KMS-11 (cell line): ENCODE measurements around the gene DPP7.

Experiments used
- H2AFZ ChIP-seq: fragments of 200-600 bp; sonication (generic); 2 replicates; pipeline ENCODE4 v1.6.1; 2016; ENCODE audit warnings: antibody characterized with exemption, mixed run types, low read depth
- H3K27ac ChIP-seq: fragments of 200-600 bp; sonication (generic); 2 replicates; pipeline ENCODE4 v1.6.1; 2016; ENCODE audit warnings: mild to moderate bottlenecking, mixed run types
- H3K27me3 ChIP-seq: fragments of 200-600 bp; sonication (generic); 2 replicates; pipeline ENCODE4 v1.6.1; 2017; ENCODE audit warnings: mild to moderate bottlenecking, low read depth, mixed run types, moderate library complexity; ENCODE audit not compliant: insufficient read depth
- H3K36me3 ChIP-seq: fragments of 200-600 bp; sonication (generic); 2 replicates; pipeline ENCODE4 v1.6.1; 2017; ENCODE audit warnings: mild to moderate bottlenecking, mixed run types; ENCODE audit not compliant: insufficient read depth
- H3K4me1 ChIP-seq: fragments of 200-600 bp; sonication (generic); 2 replicates; pipeline ENCODE4 v1.6.1; 2016; ENCODE audit warnings: mild to moderate bottlenecking, low read depth, mixed run types; ENCODE audit not compliant: poor library complexity, severe bottlenecking
- H3K4me2 ChIP-seq: fragments of 200-600 bp; sonication (generic); 2 replicates; pipeline ENCODE4 v1.7.0; 2016; ENCODE audit warnings: mild to moderate bottlenecking, mixed run types
- H3K4me3 ChIP-seq: fragments of 200-600 bp; sonication (generic); IDR thresholded peaks from 2 replicates; pipeline ENCODE4 v1.6.1; 2017; ENCODE audit warnings: low read depth, low read length, mixed read lengths; ENCODE audit not compliant: insufficient read depth
- H3K79me2 ChIP-seq: fragments of 200-600 bp; sonication (generic); 2 replicates; pipeline ENCODE4 v1.6.1; 2016; ENCODE audit warnings: low read depth, mixed run types; ENCODE audit not compliant: insufficient read depth
- H3K9ac ChIP-seq: fragments of 200-600 bp; sonication (generic); 2 replicates; pipeline ENCODE4 v1.6.1; 2016; ENCODE audit warnings: mild to moderate bottlenecking, mixed run types
- H4K20me1 ChIP-seq: fragments of 200-600 bp; sonication (generic); 2 replicates; pipeline ENCODE4 v1.6.1; 2016; ENCODE audit warnings: mild to moderate bottlenecking, mixed run types; ENCODE audit not compliant: insufficient read depth
- TF ChIP-seq, protein P1 (sequence below): fragments of 200-600 bp; sonication (generic); conservative IDR thresholded peaks from 2 replicates; pipeline ENCODE4 v1.6.1; 2017; ENCODE audit warnings: low read depth, mild to moderate bottlenecking, antibody characterized with exemption, low read length, moderate library complexity, mixed read lengths

DPP7 gene

DNA sequence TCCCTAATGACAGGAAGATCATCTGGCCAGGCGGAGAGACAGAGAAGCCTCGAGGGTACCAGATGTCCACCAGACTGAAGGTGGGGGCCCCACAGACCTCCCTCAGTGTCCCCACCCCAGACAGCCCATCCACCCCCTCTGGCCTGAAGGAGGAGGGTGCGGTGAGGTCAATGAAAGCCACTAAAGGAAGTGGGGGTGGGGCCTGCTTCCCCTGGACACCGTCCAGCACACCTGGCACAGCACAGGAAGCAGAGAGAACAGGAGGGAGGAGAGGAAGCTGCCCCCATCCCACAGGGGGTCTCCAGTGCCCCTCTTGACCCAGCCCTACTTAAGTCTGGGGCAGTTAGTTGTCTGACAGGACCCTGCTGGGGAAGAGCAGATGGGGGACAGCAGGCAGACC lies 44.1 kb upstream of the DPP7 start:
- Histone ChIP-seq H2AFZ (peak overlapping the region; percentile 44; the same call in 1 of the 2 replicates), H4K20me1 (no peaks in the 10 kb centered on the region), H3K4me3 (no peak overlapping the region), H3K9ac (no peak overlapping the region), H3K4me1 (peaks cover 40% of the 10 kb centered on the region), H3K36me3 (no peaks in the 10 kb centered on the region), H3K27me3 (peaks cover 10% of the 10 kb centered on the region; the same call in 1 of the 2 replicates), H3K79me2 (no peaks in the 10 kb centered on the region), H3K4me2 (peak overlapping the region; percentile 63), H3K27ac (no peak overlapping the region)
- TF ChIP-seq, protein P1, sequence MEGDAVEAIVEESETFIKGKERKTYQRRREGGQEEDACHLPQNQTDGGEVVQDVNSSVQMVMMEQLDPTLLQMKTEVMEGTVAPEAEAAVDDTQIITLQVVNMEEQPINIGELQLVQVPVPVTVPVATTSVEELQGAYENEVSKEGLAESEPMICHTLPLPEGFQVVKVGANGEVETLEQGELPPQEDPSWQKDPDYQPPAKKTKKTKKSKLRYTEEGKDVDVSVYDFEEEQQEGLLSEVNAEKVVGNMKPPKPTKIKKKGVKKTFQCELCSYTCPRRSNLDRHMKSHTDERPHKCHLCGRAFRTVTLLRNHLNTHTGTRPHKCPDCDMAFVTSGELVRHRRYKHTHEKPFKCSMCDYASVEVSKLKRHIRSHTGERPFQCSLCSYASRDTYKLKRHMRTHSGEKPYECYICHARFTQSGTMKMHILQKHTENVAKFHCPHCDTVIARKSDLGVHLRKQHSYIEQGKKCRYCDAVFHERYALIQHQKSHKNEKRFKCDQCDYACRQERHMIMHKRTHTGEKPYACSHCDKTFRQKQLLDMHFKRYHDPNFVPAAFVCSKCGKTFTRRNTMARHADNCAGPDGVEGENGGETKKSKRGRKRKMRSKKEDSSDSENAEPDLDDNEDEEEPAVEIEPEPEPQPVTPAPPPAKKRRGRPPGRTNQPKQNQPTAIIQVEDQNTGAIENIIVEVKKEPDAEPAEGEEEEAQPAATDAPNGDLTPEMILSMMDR, result no peak

GRCh38 chr9:137157618-137158415 lies 43.3 kb upstream of the DPP7 start:
- Histone ChIP-seq H3K4me3 (no peak overlapping the region), H3K9ac (no peak overlapping the region), H3K4me2 (peak overlapping the region; percentile 63; the same call in 1 of the 2 replicates), H3K27me3 (peaks cover 6% of the 10 kb centered on the region; the same call in 1 of the 2 replicates), H3K27ac (no peak overlapping the region), H4K20me1 (no peaks in the 10 kb centered on the region), H3K36me3 (no peaks in the 10 kb centered on the region), H2AFZ (peak overlapping the region; percentile 26; the same call in 1 of the 2 replicates), H3K4me1 (peaks cover 40% of the 10 kb centered on the region), H3K79me2 (no peaks in the 10 kb centered on the region)
- TF ChIP-seq, protein P1, result no peak

DNA sequence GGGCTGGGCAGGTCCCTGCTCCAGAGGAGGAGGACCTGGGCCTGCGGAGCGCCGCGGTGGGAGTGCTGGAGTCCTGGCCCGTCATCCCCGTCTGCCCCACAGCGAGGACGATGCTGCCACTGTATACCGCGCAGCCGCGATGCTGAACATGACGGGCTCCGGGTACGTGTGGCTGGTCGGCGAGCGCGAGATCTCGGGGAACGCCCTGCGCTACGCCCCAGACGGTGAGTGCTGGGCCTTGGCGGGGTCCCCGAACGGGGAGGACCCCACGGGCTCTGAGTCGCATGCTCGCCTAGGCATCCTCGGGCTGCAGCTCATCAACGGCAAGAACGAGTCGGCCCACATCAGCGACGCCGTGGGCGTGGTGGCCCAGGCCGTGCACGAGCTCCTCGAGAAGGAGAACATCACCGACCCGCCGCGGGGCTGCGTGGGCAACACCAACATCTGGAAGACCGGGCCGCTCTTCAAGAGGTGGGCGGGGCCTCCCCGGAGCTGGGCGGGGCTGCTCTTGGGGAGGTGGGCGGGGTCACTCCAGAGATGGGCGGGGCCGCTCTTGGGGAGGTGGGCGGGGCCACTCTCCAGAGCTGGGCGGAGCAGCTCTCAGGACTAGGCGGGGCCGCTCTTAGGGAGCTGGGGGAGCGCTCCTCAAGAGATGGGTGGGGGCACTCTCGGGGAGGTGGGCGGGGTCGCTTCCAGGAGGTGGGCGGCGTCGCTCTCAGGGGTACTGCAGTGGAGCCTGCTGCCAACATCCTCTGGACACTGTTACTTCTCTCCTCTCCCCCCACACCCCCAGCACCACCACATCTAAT lies 42.2 kb upstream of the DPP7 start:
- H4K20me1 ChIP-seq, result no peaks in the 10 kb centered on the region
- no peaks in the 10 kb centered on the region for H3K36me3 ChIP-seq
- TF ChIP-seq, protein P1, result no peak
- H3K4me1 ChIP-seq, result peaks cover 42% of the 10 kb centered on the region
- H3K27me3 ChIP-seq, result no peaks in the 10 kb centered on the region
- peak overlapping the region; percentile 63; the same call in 1 of the 2 replicates for H3K4me2 ChIP-seq
- H2AFZ ChIP-seq, result no peak overlapping the region
- no peak overlapping the region for H3K27ac ChIP-seq
- no peak overlapping the region for H3K9ac ChIP-seq
- H3K79me2 ChIP-seq, result no peaks in the 10 kb centered on the region
- no peak overlapping the region for H3K4me3 ChIP-seq

- H3K36me3 ChIP-seq, result no peaks in the 10 kb centered on the region
- H3K4me1 ChIP-seq, result peaks cover 26% of the 10 kb centered on the region
- H4K20me1 ChIP-seq, result no peaks in the 10 kb centered on the region
- H3K4me2 ChIP-seq, result no peak overlapping the region
- no peak overlapping the region for H3K4me3 ChIP-seq
- no peaks in the 10 kb centered on the region for H3K79me2 ChIP-seq
- TF ChIP-seq, protein P1, result no peak
- H3K9ac ChIP-seq, result no peak overlapping the region
- no peak overlapping the region for H3K27ac ChIP-seq
- no peak overlapping the region for H2AFZ ChIP-seq
- H3K27me3 ChIP-seq, result no peaks in the 10 kb centered on the region
These were observed 38.4 kb upstream of the DPP7 start for GRCh38 chr9:137152844-137153405.
